Body of pancreas (tissue), 4 donors: Measurements from ENCODE around the gene MYO16.

Source experiments
- CTCF ChIP-seq, 7 experiments: fragments of 450-650 bp in 4 of 7; fragments of 200-600 bp in 3 of 7; sonication (generic) in 3 of 7; IDR thresholded peaks; one replicate each; pipeline ENCODE4 v1.5.1; 2016 to 2019; ENCODE audit warnings: antibody characterized with exemption in 7 of 7
- POLR2A ChIP-seq, 3 donors: fragments of 450-650 bp; IDR thresholded peaks; one replicate each; pipeline ENCODE4 v1.6.1; 2016; ENCODE audit warnings: antibody characterized with exemption in 3 of 3, mild to moderate bottlenecking in 2 of 3

GRCh38 chr13:109043636-109044035 is 414.2 kb downstream of the MYO16 start:
- no peak for TF ChIP-seq CTCF (IDR thresholded peaks at IDR 0.05)
- TF ChIP-seq POLR2A (IDR thresholded peaks at IDR 0.05), result no peak
